ENCODE measurements around the gene RIT1. TPM values are rescaled to one million over a fixed set of nuclear protein-coding genes. Genes with fewer than 3 reads are reported as not detected.
"Not testable (repeated sequence)": the region's sequence is repeated elsewhere in the genome, so short reads cannot be mapped to it uniquely, and the experiment has no call there.

RIT1 gene
- total RNA-seq, 2 donors from 2014 or later = 26.0 to 39.2 TPM

GRCh38 chr1:155932081-155932480, 20.9 kb upstream of the RIT1 start:
- Histone ChIP-seq H3K4me3 (ENCODE audit: low read length) (peak overlapping the region; percentile 100), H3K4me1 (ENCODE audit: control insufficient read depth, insufficient read depth, low read length) (peaks cover 2% of the 10 kb centered on the region), H3K36me3 (ENCODE audit: control insufficient read depth, insufficient read depth, low read length) (peaks cover 64% of the 10 kb centered on the region), H3K9me3 (ENCODE audit: control insufficient read depth, low read length) (no peaks in the 10 kb centered on the region), H3K9ac (ENCODE audit: extremely low read depth, low read length, poor library complexity, severe bottlenecking) (no peak overlapping the region), H3K27me3 (ENCODE audit: control insufficient read depth, insufficient read depth, low read length, poor library complexity, severe bottlenecking) (no peaks in the 10 kb centered on the region), H3K27ac (ENCODE audit: low read depth, low read length) (no peak overlapping the region)
- Mint-ChIP-seq H3K9me3 (no peaks in the 10 kb centered on the region), H3K4me1 (peaks cover 18% of the 10 kb centered on the region), H3K27ac (no peak overlapping the region), H3K27me3 (ENCODE audit: insufficient read depth) (no peaks in the 10 kb centered on the region), H3K4me3 (no peak overlapping the region), H3K36me3 (ENCODE audit: low read depth) (peaks cover 51% of the 10 kb centered on the region)
- no peak for TF ChIP-seq CTCF (conservative IDR thresholded peaks at IDR 0.05)
- WGBS, 2 experiments (ENCODE audit: insufficient coverage in 1 of 2, insufficient read length in 1 of 2) = 80 to 85% methylated on average over 1 of the region's 1 CpG
- DNase-seq = no peak

- Mint-ChIP-seq H3K4me1 (peaks cover 18% of the 10 kb centered on the region), H3K36me3 (ENCODE audit: low read depth) (peaks cover 56% of the 10 kb centered on the region), H3K27me3 (ENCODE audit: insufficient read depth) (no peaks in the 10 kb centered on the region), H3K27ac (no peak overlapping the region), H3K4me3 (no peak overlapping the region), H3K9me3 (no peaks in the 10 kb centered on the region)
- Histone ChIP-seq H3K9me3 (ENCODE audit: control insufficient read depth, low read length) (no peaks in the 10 kb centered on the region), H3K4me1 (ENCODE audit: control insufficient read depth, insufficient read depth, low read length) (peaks cover 2% of the 10 kb centered on the region), H3K4me3 (ENCODE audit: low read length) (peak overlapping the region; percentile 100), H3K27me3 (ENCODE audit: control insufficient read depth, insufficient read depth, low read length, poor library complexity, severe bottlenecking) (no peaks in the 10 kb centered on the region), H3K27ac (ENCODE audit: low read depth, low read length) (no peak overlapping the region), H3K9ac (ENCODE audit: extremely low read depth, low read length, poor library complexity, severe bottlenecking) (no peak overlapping the region), H3K36me3 (ENCODE audit: control insufficient read depth, insufficient read depth, low read length) (peaks cover 70% of the 10 kb centered on the region)
- DNase-seq = no peak
- TF ChIP-seq CTCF (conservative IDR thresholded peaks at IDR 0.05) = no peak
- WGBS, 2 experiments (ENCODE audit: insufficient coverage in 1 of 2, insufficient read length in 1 of 2) = 94% methylated on average over 2 to 7 of the region's 7 CpGs
Measured at GRCh38 chr1:155931332-155932038, 20.3 kb upstream of the RIT1 start.

GRCh38 chr1:155930725-155931124, 19.6 kb upstream of the RIT1 start:
- not testable (repeated sequence) for H3K4me1 ChIP-seq (ENCODE audit: control insufficient read depth, insufficient read depth, low read length); H3K9ac ChIP-seq (ENCODE audit: extremely low read depth, low read length, poor library complexity, severe bottlenecking); H3K27me3 ChIP-seq (ENCODE audit: control insufficient read depth, insufficient read depth, low read length, poor library complexity, severe bottlenecking); H3K27me3 Mint-ChIP-seq (ENCODE audit: insufficient read depth); H3K9me3 ChIP-seq (ENCODE audit: control insufficient read depth, low read length); DNase-seq; H3K4me3 Mint-ChIP-seq; H3K27ac ChIP-seq (ENCODE audit: low read depth, low read length); H3K9me3 Mint-ChIP-seq
- 94 to 99% methylated on average over 5 to 10 of the region's 10 CpGs for WGBS, 2 experiments (ENCODE audit: insufficient coverage in 1 of 2, insufficient read length in 1 of 2)
- Mint-ChIP-seq H3K4me1 (peaks cover 18% of the 10 kb centered on the region), H3K36me3 (ENCODE audit: low read depth) (peaks cover 64% of the 10 kb centered on the region), H3K27ac (peak overlapping the region; percentile 64)
- H3K36me3 ChIP-seq (ENCODE audit: control insufficient read depth, insufficient read depth, low read length) = peaks cover 78% of the 10 kb centered on the region
- peak overlapping the region; percentile 100 for H3K4me3 ChIP-seq (ENCODE audit: low read length)
